Adrenal gland (tissue), 12 donors: ENCODE data around the gene WWOX. TPM values are rescaled to one million over a fixed set of nuclear protein-coding genes. Genes with fewer than 3 reads are reported as not detected.

Experiments
- DNase-seq, 7 donors: peaks; one replicate each; pipeline ENCODE4 v3.0.0-alpha.2; 2019 to 2020
- H3K27ac ChIP-seq, 5 donors: fragments of 200-600 bp; sonication (generic) in 4 of 5; 1 replicate in 3 of 5; 2 replicates in 2 of 5; pipeline versions ENCODE4 v1.5.1 to v1.8.0; 2016 to 2020; ENCODE audit warnings: mild to moderate bottlenecking in 1 of 5
- H3K27me3 ChIP-seq: fragments of 200-600 bp; 2 replicates; pipeline ENCODE4 v1.8.0; 2021
- H3K36me3 ChIP-seq, 2 donors: fragments of 200-600 bp; replicated peaks in 1 of 2; 1 replicate in 1 of 2; 2 replicates in 1 of 2; pipeline versions ENCODE4 v1.5.1 to v1.8.0; 2018 to 2022
- H3K4me1 ChIP-seq, 2 donors: fragments of 200-600 bp; replicated peaks in 1 of 2; 1 replicate in 1 of 2; 2 replicates in 1 of 2; pipeline versions ENCODE4 v1.5.1 to v1.8.0; 2018 to 2021
- H3K4me3 ChIP-seq, 4 donors: fragments of 200-600 bp; sonication (generic) in 3 of 4; one replicate each; pipeline ENCODE4 v1.5.1; 2016 to 2018
- H3K9me3 ChIP-seq, 3 donors: fragments of 200-600 bp; sonication (generic) in 1 of 3; replicated peaks in 1 of 3; 1 replicate in 2 of 3; 2 replicates in 1 of 3; pipeline versions ENCODE4 v1.5.1 to v1.8.0; 2016 to 2021
- POLR2A ChIP-seq, 2 donors: fragments of 450-650 bp; IDR thresholded peaks; one replicate each; pipeline ENCODE4 v1.6.1; 2017; ENCODE audit warnings: antibody characterized with exemption in 2 of 2, mild to moderate bottlenecking in 2 of 2, moderate library complexity in 1 of 2
- WGBS, 4 donors: extraction: QIAGEN DNeasy Blood & Tissue Kit in 2 of 4; methylation state at CpG; one replicate each; pipeline versions ENCODE4 v1.1.5 to v1.1.7; 2013 to 2017; 5-methylcytosine and 5-hydroxymethylcytosine counted together
- intact Hi-C, 2 donors: fragments of 100-400 bp; cut with DNase I; formaldehyde crosslinking; loops; one replicate each; pipeline versions ENCODE4 v1.14.1 to v1.15.0; 2022 to 2023
- polyA plus RNA-seq, 3 donors: library from polyadenylated mRNA; stranded (reverse); fragments of 200-250 nt in 2 of 3; fragments of 350-450 nt in 1 of 3; fragmentation: Illumina TruSeq in 1 of 3; extraction: RNeasy Lipid Tissue Mini Kit (QIAGEN cat#74804) in 1 of 3; gene quantifications; one replicate each; pipeline ENCODE4 v1.2.3, GENCODE V29; 2013 to 2014
- total RNA-seq, 9 donors: library from RNA; depleted of rRNA in 4 of 9; stranded (reverse); fragments of >200 nt in 4 of 9; fragments of 120-200 nt in 1 of 9; fragmentation: NEBNext Ultra II Directional in 1 of 9; extraction: Animal tissue kit (Norgen Biotek cat#: 25700) in 1 of 9; gene quantifications; one replicate each; pipeline versions ENCODE4 v1.1.0 to v1.2.4, GENCODE V29; 2013 to 2023
- TF ChIP-seq, protein P1 (sequence below), 6 experiments: fragments of 450-650 bp in 4 of 6; fragments of 200-600 bp in 2 of 6; sonication (generic) in 1 of 6; IDR thresholded peaks; 1 replicate in 5 of 6; 2 replicates in 1 of 6; pipeline versions ENCODE4 v1.5.1 to v1.8.0; 2016 to 2021; ENCODE audit warnings: antibody characterized with exemption in 6 of 6, mild to moderate bottlenecking in 2 of 6, moderate library complexity in 1 of 6
- donor health status: healthy with polysubstance abuse.
- donor health status: Bipolar disorder and iron deficiency.
- donor health status: DM: yes; HTN: yes; CAD: no.
- donor health status: DM: no; HTN: no; CAD: no.
- donor health status: DM: no; HTN: no; CAD: no.
- donor health status: DM: yes; HTN: yes; CAD: no.

The WWOX gene
- total and polyA plus RNA-seq, 12 donors: 11.8 to 74.6 (median 20.5) TPM

DNA sequence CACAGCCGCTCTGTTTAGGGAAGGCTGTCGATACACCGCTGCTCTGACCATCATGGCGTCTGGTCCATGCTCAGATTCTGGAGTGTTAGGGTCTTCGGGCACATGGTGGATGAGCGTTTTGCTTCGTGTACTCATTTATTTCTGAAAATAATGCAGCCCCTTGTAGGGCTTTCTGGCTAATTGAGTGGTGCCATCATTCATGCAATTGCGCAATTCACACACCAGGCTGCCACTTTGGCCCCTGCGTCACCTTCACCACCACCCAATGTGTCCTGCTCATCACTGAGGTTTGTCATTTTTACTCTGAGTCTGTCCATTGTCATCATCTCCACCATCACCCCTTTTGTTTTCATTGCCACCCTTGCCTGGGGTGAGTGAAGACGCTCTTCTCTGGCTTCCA, 557.4 kb downstream of the WWOX start:
- Histone ChIP-seq H3K4me3 (no peak overlapping the region), H3K27me3 (no peaks in the 10 kb centered on the region), H3K9me3 (no peaks in the 10 kb centered on the region), H3K27ac (no peak overlapping the region), H3K4me1 (peaks cover 0 to 5% of the 10 kb centered on the region in 2 donors), H3K36me3 (no peaks in the 10 kb centered on the region)
- intact Hi-C loops: no loop called here
- no peak for TF ChIP-seq POLR2A (IDR thresholded peaks at IDR 0.05)
- TF ChIP-seq, protein P1, sequence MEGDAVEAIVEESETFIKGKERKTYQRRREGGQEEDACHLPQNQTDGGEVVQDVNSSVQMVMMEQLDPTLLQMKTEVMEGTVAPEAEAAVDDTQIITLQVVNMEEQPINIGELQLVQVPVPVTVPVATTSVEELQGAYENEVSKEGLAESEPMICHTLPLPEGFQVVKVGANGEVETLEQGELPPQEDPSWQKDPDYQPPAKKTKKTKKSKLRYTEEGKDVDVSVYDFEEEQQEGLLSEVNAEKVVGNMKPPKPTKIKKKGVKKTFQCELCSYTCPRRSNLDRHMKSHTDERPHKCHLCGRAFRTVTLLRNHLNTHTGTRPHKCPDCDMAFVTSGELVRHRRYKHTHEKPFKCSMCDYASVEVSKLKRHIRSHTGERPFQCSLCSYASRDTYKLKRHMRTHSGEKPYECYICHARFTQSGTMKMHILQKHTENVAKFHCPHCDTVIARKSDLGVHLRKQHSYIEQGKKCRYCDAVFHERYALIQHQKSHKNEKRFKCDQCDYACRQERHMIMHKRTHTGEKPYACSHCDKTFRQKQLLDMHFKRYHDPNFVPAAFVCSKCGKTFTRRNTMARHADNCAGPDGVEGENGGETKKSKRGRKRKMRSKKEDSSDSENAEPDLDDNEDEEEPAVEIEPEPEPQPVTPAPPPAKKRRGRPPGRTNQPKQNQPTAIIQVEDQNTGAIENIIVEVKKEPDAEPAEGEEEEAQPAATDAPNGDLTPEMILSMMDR (IDR thresholded peaks at IDR 0.05): no peak
- WGBS, 4 donors: 84 to 91% (median 86%) methylated on average over 7 to 10 of the region's 10 CpGs
- DNase-seq: no peak

GRCh38 chr16:78659216-78659615, 559.8 kb downstream of the WWOX start:
- no peaks in the 10 kb centered on the region for H3K9me3 ChIP-seq
- DNase-seq: no peak
- H3K4me1 ChIP-seq: peaks cover 0 to 5% of the 10 kb centered on the region in 2 donors
- intact Hi-C loops: no loop called here
- 69 to 80% (median 73%) methylated on average over 9 of the region's 9 CpGs for WGBS, 4 donors
- H3K27me3 ChIP-seq: no peaks in the 10 kb centered on the region
- H3K27ac ChIP-seq: no peak overlapping the region
- H3K36me3 ChIP-seq: no peaks in the 10 kb centered on the region
- TF ChIP-seq, protein P1 (IDR thresholded peaks at IDR 0.05): no peak
- TF ChIP-seq POLR2A (IDR thresholded peaks at IDR 0.05): no peak
- no peak overlapping the region for H3K4me3 ChIP-seq

DNA sequence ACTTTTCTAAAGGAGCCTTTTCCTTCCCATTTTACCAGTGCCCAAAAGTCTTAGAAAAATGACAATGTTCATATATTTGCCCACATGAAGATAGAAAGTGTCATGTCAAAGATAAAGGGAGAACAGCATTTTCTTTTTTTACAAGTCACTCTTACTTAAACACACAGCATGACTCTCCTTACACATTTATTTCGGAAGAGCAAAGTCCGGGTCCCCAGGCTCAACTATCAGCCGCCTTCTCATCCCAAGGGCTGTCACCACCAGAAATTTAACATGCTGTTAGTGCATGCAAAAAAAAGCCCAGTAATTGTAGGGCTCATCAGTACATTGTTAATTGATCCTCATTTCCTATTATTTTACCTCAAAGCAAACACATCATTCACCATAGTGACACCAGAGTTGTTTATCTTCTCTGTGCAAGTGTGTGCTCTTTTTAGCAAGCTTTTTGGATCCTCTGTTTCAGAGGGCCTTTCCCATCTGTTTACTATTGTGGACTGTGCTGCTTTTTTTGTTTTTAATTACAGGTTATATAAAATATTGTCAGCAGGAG, 560.3 kb downstream of the WWOX start:
- WGBS, 4 donors: 58 to 75% (median 67%) methylated on average over 3 of the region's 3 CpGs
- no peak for TF ChIP-seq POLR2A (IDR thresholded peaks at IDR 0.05)
- no peaks in the 10 kb centered on the region for H3K9me3 ChIP-seq
- DNase-seq: no peak
- intact Hi-C loops: no loop called here
- H3K4me1 ChIP-seq: peaks cover 0 to 5% of the 10 kb centered on the region in 2 donors
- H3K27me3 ChIP-seq: no peaks in the 10 kb centered on the region
- no peak overlapping the region for H3K27ac ChIP-seq
- H3K36me3 ChIP-seq: no peaks in the 10 kb centered on the region
- no peak overlapping the region for H3K4me3 ChIP-seq

- H3K27me3 ChIP-seq: no peaks in the 10 kb centered on the region
- intact Hi-C loops: no loop called here
- WGBS, 4 donors: 89 to 99% (median 96%) methylated on average over 1 of the region's 1 CpG
- H3K27ac ChIP-seq: no peak overlapping the region
- H3K4me3 ChIP-seq: no peak overlapping the region
- H3K36me3 ChIP-seq: no peaks in the 10 kb centered on the region
- H3K4me1 ChIP-seq: no peaks in the 10 kb centered on the region
- H3K9me3 ChIP-seq: no peaks in the 10 kb centered on the region
- TF ChIP-seq, protein P1 (IDR thresholded peaks at IDR 0.05): no peak
- no peak for TF ChIP-seq POLR2A (IDR thresholded peaks at IDR 0.05)
- DNase-seq: no peak
Measured at GRCh38 chr16:78660795-78661194, 561.3 kb downstream of the WWOX start.

DNA sequence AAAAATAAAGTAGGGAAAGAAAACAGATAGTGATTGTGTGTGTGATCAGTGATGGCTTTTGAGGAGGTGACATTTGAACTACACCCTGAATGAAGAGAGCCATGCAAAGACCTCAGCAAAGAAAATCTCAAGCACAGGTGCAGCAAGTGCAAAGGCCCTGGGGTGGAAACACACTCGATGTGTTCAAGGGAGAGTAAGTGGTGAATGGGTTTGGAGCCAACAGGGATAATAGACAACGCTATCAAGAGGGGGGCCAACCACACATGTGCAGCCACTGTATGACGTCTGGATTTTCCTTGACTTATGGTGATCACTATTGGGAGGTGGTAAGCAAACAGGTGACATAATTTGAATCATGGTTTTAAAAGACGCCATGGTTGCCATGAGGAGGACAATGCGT, 564.2 kb downstream of the WWOX start:
- no peaks in the 10 kb centered on the region for H3K27me3 ChIP-seq
- no peaks in the 10 kb centered on the region for H3K9me3 ChIP-seq
- no peaks in the 10 kb centered on the region for H3K4me1 ChIP-seq
- H3K36me3 ChIP-seq: no peaks in the 10 kb centered on the region
- H3K27ac ChIP-seq: no peak overlapping the region
- H3K4me3 ChIP-seq: no peak overlapping the region
- no peak for DNase-seq
- intact Hi-C loops: no loop called here
- WGBS, 4 donors: 92 to 98% (median 95%) methylated on average over 5 of the region's 5 CpGs
- TF ChIP-seq, protein P1 (IDR thresholded peaks at IDR 0.05): no peak
